HK-2 (cell line): ENCODE data around the gene SH3RF3.

Source experiments
- DNase-seq: peaks from one replicate; pipeline ENCODE4 v3.0.0-alpha.2; 2018; ENCODE audit not compliant: unreplicated experiment

SH3RF3 gene

DNA sequence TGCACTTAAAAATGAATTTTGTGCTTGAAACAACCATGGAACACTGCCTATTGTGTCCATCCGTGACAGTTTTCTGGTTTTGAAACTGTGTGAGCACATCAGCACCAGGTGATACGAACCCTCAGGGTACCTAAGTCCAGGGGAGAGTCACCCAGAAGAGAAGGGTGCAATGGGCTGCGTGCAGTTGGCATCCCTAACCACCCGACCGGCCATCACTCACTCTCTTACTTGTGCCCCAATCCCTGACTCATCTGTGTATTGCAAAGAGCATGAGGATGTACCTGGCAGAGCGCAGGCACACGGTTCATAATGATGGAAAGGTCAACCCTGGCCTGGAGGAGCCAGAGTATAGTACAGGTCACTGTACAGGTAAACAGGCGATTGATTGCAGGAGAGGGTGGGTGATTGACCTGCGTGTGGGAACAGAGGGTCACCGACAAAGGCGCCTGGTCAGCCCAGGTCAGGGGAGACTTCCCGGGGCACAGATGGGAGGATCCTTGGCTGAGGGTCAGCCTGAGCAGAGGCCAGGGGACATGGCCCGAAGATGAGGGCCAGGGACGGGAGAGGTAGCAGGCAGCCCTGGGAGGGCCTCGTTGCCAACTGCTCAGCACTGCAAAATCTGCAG, 324.5 kb downstream of the SH3RF3 start:
- DNase-seq = no peak

- no peak for DNase-seq
Observed at GRCh38 chr2:109454304-109454703, 325.3 kb downstream of the SH3RF3 start.

- no peak for DNase-seq
Observed at GRCh38 chr2:109454765-109455394, 325.9 kb downstream of the SH3RF3 start.

DNA sequence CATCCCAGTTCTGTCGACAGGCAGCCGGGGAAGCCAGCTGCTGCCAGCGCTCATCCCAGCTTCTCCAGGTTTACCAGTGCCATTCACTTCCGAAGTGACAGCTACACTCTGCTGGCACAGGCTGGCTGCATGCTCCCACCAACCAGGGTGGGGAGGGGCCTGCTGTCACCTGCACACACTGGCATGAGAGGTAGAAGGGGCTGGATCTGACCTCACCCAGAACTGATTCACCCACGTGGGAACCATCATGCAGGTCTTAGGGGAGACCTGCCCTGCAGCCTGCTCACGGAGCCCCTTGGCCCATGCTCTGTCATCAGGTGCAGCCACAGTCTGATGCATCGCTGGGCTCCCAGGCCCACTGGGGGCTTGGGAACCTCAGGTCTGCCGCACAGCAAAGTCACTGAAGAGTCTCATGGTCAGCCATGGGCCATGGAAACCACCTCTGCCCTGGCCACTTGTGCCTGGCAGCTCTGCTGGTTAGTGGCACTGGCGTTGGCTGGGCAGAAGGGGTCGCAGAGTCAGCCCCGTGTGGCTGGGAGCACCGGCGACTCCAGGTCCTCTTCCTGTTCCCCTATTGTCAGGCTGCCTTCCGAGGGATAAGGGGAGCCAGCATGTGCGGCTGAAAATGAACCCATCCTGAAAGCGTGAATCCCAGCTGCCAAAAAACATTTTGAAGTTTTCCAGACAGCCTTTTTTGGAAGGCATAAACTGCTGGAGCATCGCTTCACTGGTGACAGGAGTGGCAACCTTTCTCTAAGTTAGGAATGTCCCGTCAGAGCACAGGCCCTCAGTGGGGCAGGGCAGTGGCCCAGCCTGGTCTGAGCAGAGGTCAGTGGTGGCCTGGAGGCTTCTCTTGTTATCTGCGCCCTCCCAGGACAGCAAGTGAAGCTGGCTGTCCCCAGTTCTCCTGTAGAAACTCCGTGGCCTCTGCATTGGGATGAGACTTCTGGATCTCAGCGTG, 327.0 kb downstream of the SH3RF3 start:
- DNase-seq = no peak

DNA sequence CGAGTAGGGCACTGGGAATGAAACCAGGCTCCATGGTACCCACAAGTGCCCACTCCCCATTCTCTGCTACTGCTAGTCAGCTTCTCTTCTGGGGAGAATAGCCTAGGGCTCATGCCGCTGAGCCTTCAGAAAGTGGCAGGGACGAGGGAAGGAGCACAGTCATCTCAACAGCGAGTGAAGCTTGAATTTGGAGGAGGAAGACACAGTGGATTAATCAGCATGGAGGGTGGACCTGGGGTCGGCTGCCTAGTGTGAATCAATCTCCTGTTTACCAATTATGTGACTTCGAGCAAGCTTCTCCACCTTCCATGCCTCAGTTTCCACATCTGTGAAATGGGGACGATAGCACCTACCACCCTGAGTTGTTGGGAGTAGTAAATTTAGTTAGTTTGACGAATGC, 327.8 kb downstream of the SH3RF3 start:
- DNase-seq = no peak

- no peak for DNase-seq
Observed at GRCh38 chr2:109457366-109457765, 328.4 kb downstream of the SH3RF3 start.

DNA sequence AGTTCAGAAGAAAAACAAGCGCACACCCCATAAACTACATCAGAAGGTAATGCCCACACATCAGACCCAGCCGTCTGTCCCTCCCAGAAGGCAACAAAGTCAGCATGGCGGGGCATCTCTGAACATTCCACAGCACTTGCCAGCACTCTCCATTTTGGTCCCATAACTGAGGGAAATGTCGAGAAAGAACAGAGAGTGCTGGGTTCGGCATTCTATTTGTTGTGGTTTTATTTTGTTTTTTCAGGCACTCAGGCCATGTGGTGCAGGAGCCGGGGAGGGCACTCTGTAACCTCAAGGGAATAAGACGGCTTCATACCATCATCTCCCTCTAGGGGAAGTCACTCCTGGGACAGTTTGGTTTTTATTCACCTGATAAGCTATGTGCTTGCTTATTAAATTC, 328.8 kb downstream of the SH3RF3 start:
- DNase-seq = no peak

DNA sequence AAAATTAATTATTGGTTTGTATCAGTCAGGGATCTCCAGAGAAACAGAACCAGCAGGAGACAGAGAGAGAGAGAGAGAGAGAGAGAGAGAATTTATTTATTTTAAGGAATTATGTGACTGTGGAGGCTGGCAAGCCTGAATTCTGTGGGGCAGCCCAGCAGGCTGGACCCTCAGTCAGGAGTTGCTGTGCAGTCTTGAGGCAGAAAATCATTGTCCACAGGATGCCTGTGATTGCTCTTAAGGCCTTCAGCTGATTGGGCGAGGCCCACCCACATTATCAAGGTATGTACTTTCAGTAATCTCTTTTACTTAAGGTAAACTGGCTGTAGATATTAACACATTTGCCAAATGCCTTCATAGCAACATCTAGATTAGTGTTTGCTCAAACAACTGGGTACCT, 329.5 kb downstream of the SH3RF3 start:
- no peak for DNase-seq

DNA sequence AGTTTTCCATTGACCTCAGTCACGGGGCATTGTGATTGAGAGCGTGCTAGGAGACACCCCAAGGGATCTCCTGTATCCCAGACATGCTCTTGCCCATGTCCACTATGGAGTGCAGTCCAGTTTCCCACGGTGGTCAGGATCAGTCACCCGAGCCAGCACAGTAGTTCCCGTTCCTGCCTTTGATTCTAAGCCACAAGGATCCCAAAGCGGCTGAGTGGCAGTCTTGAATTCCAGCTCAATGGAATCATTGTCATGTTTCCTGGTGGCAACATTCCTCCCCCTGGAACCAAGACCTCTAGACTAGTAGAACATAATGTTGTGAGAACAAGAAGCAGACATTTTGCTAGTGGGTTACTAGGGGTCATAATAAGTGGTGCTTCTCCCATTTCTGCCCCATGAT, 330.5 kb downstream of the SH3RF3 start:
- no peak for DNase-seq

DNA sequence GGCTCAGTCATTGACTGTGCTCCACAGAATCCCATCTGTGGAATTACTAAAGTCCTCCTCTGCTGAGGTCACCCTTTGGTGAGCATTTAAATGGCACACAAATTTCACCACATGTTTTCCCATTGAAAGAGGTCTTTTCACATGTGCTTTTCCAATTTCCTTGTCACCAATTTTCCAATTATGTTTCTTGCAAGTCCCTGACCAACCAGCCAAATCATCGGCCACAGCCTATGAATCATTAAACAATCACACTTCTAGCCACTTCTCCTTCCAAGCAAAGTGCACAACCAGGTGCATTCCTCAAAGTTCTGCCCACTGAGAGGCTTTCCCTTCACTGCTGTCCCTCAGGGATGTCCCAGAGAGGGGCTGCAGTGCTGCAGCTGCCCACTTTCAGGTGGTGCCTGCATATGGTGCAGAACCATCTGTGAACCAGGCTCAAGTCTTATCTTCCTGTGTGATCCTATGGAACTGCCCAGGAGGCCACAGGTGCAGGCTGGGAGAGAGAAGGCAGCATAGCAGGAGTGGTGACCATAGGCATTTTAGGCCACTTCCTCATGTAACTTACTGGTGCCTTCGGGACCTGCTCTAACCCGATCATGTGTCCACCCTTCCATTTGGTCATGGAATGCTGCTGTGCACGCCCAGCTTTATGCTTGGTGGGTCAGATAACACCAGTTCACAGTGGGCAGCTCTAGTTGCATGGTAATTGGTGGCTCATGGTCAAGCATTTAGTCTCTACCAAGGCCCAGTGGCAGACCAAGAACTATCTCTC, 331.7 kb downstream of the SH3RF3 start:
- DNase-seq = no peak

GRCh38 chr2:109463236-109463635, 334.2 kb downstream of the SH3RF3 start:
- DNase-seq = no peak

DNA sequence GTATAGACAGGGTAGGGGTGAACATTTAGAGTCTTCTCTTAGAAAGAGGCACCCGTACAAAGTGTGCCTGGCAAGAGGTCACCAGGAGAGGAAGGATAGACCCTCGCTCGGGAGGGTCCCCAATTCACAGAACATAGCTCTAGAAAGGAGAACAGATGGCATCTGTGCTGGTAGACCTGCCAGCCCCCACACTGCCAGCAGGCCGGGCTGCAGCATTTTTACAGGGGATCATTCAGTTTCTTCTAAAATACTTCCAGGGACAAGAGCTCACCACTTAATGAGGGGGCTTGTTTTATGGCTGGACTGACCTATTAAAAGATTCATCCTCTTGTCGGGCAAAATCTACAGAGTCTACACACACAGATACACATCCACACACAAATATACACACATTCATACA, 334.9 kb downstream of the SH3RF3 start:
- DNase-seq = no peak

DNA sequence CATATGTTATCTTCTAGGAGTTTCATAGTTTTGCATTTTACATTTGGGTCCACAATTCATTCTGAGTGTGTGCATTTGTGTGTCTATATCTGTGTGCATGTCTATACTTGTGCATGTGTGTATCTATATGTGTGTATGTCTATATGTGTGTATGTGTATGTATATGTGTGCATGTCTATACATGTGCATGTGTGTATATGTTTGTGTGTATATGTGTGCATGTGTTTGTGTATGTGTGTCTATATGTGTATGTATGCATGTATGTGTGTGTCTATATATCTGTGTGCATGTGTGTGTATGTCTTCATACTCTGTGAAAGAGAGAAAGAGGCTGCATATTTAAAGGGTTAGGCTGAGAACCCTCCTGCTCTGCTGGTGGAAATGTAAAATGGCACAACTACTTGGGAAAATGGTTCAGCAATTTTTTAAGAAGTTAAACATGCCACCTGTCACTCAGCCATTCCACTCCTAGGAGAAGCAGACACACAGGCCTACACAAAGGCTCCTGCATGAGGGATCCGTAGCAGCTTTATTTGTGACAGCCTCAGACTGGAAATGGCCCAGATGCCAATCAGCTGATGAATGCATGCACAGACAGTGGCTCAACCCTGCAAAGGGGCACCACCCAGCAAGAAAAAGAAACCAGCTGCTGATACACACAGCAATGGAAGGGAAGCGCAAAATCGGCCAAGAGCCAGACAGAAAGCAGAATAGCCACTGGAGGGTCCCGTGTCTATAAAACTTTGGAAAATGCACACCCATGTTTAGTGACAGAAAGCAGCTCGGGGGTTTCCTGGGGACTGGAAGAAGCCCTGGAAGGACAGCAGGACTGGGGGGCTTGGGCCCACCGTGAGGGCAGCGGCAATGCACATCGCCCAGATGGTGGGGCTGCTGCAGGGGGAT, 337.9 kb downstream of the SH3RF3 start:
- DNase-seq = no peak

DNA sequence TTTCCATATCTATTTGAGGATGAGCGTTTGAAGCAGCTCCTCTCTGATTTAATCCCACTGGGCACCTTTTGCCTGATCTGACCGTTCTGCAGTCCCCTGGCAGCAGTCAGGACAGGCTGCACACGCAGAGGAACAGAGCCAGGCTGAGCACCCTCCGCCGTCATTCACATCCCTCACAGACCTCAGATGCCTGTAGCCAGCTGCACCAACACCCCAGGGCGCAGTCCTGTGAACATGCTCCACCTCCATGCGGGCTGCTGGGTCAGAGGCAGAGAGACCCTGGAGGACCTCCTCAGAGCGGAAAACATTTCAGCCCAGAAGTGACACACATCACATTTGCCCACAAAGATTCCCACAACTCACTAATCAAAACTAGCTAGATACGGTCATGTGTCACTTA, 338.7 kb downstream of the SH3RF3 start:
- no peak for DNase-seq

- DNase-seq = no peak
Observed at GRCh38 chr2:109468893-109469292, 339.9 kb downstream of the SH3RF3 start.

GRCh38 chr2:109471658-109472057, 342.7 kb downstream of the SH3RF3 start:
- no peak for DNase-seq

GRCh38 chr2:109472331-109472959, 343.4 kb downstream of the SH3RF3 start:
- no peak for DNase-seq

DNA sequence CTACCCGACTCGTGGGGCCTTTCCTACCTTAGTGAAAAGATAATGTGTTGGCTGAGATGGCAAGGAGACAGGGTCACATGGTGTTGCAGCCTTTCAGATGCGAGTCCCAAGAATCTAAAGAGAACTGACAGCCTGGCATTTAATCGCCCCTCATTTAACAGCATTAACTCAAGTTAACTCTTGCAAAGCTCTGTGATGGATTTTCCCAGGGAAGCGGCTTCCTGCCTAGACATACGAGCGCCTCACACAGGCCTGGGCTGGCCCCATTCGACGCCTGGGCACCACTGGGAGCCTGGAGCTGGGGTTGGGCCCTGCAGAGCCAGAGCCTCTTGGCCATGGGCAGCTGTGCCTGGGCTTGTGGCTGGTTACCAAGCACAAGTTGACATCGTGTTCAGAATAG, 344.0 kb downstream of the SH3RF3 start:
- no peak for DNase-seq

GRCh38 chr2:109473616-109474318, 344.8 kb downstream of the SH3RF3 start:
- DNase-seq = no peak

DNA sequence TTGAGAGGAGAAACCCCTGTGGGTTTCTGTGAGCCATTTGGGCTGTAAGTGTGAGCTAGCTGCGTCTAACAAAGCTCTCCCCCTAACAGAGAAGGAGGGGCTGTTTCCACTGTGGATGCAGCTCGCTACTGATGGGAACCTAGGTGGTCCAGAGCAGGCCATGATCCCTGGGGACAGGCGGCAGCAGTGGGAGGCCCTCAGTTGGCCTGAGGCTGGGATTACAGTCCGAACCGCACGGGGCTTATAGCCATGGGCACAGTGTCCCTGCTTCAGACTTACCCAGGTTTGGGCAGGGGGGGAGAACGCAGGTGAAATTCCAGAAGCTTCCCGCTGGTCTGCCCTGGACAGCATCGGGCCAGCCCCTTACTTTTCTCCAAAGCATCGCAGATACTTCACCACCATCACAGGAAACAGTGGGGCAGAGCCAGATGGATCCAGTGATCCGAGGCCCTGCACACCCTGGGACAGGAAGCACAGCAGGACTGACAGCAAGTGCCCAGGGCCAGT, 345.4 kb downstream of the SH3RF3 start:
- no peak for DNase-seq
